HG03108 (cell line): ENCODE measurements around the gene ZFYVE9.
"Not testable (repeated sequence)": the region's sequence is repeated elsewhere in the genome, so short reads cannot be mapped to it uniquely, and the experiment has no call there.

Experiments used
- ATAC-seq: cut with Tn5 transposase; IDR thresholded peaks from one replicate; pipeline ENCODE4 v1.9.1; 2021; ENCODE audit warnings: moderate library complexity; ENCODE audit not compliant: unreplicated experiment

Gene ZFYVE9

DNA sequence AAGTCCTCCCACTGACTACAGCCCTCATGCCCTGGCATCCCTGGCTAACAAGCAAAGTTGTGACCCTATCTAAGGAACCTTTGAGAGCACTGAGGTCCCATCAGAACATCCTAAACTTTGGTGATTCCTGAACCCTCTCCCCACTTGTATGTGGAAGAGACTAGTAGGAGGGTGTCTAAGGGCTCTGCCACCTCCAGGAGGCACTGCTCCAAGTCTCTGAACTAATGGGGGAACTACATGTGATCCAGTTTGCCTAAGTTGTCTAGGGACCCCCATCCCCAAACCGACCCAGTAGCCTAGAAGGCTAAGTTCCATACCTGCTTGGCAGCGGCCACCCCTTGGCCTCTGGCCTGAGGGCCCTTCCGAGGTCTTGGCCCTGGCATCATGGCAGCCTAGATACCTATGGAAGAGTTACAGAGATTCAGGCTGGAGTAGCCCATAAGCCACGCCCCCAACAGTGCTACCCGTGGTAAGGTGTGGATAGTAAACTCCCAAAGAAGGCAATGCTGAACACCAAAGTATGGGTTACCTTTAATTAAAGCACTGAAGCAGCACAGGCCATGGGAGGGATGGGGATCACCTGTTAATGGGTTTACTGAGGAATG is 222.4 kb downstream of the ZFYVE9 start:
- ATAC-seq: no peak

DNA sequence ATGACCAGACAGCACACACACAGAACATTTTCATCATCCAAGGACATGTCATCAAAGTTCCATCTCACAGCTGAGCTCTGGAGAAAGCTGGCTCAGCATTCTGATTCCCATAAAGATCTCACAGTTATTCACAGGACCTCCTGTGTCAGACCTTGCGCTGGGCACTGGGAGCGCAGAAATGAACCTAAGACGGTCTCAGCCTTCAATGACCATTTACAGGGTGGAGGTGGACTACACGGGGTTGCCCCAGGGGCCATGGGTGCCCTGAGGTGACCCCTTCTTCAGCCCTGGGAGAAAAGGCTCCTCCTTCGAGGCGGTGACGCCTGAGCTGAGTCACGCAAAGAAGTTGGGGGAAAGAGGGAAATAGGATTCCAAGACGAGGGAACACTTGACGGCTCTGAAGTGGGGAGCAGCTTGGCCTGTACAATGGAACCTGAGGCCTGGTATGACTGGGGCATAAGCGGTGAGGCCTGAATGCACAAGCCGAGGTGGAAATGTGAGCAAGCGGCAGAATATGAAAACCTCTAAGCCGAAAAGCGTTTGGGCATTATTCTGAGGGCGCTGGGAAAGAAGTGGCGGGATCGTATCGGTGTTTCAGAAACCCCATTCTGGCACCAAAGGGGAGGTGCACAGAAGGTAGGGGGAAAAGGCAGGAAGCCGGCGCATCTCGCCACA is 223.3 kb downstream of the ZFYVE9 start:
- no peak for ATAC-seq

DNA sequence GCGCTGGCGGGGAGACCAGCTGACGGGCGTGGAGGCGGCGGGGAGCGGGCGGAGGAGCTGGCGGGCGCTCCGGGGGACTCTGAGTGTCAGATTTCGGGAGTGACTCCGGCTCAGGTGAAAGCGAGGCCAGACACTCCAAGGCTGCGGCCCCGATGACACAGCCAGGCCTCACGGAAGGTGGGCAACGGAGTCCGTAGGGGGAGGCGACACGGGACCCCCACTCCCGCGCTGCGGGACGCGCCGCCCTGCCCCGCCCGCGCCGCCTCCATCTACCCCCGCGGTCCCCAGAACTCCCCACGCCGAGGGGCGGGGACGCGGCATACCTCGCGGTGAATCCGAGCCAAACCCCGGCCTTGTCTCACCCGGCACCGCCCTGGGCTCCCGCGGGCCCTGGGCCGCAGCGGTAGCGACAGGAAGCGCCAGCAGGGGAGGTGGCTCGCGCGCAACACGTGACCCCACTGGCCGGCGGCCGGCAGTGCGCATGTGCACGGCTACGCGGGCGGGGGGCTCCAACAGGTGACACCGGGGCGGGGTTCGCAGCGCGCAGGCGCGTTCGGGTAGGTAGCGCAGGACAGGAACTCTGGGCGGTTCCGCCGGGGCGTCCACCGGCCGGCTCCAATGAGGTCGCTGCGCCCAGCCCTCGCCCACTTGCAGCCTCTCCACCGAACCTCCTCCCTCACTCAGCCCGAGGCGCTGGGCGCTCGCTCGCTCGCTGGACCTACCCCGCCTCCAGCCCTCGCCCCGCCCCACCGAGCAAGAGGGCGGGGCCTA is 224.0 kb downstream of the ZFYVE9 start, which contains the start of gene CC2D1B:
Gene CC2D1B (minus strand): TSS at position 460 of the 771 bp plus-strand sequence. CDS start 1,585 bp downstream, outside the sequence.
- ATAC-seq: peak; percentile 90

DNA sequence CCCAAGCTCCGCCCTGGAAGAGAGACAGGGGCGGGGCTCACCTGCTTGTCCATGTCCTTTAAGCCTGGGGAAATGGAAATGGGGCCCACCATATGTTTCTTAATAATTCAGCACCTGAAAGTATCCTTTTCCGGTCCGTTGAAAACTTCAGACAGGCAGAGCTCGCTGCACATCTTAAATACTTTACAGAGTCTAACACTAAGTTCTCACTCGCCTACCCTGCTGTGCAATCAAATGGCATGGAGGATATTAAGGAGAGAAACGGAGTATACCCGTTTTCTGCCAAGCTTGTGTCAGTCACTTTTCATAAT is 224.6 kb downstream of the ZFYVE9 start:
- ATAC-seq: no peak

DNA sequence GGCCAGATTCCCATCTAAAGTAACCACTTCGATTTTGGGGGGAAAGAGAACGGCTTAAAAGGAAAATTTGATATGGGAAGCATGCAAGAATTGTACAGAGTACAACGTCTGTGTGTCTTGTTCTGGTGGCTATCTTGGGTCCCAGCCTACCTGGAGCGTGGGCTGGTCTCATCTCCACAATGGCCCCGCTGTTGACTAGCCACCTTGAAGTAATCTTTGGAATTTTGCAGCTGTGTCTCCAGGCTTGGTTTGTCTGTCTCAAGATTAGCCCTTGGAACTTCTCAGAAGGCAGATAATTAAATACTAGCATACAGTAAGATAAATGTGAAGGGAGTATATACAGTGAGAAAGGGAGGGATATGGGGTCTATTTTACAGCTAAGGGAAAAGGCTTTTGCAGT is 225.4 kb downstream of the ZFYVE9 start:
- ATAC-seq: no peak

DNA sequence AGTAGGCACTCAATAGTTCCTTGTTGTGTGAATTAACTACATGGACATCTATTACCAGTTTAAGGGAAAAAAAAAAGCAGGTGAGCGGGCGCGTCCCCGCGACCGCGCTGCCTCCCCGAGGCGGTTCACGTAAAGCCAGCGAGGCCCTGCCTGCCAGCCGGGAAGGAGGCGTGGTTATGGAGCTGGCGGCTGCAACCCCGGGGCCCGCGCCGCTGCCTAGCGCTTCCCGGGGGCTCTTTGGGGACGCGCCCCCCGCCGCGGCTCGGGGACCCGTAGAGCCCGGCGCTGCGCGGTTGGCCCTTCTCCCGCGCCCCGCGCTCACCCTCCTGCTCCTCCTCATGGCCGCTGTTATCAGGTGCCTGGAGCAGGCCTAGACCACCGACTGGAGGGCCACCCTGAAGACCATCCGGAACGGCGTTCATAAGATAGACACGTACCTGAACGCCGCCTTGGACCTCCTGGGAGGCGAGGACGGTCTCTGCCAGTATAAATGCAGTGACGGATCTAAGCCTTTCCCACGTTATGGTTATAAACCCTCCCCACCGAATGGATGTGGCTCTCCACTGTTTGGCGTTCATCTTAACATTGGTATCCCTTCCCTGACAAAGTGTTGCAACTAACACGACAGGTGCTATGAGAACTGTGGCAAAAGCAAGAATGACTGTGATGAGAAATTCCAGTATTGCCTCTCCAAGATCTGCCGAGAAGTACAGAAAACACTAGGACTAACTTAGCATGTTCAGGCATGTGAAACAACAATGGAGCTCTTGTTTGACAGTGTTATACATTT is 226.7 kb downstream of the ZFYVE9 start:
- peak; percentile 20 for ATAC-seq

DNA sequence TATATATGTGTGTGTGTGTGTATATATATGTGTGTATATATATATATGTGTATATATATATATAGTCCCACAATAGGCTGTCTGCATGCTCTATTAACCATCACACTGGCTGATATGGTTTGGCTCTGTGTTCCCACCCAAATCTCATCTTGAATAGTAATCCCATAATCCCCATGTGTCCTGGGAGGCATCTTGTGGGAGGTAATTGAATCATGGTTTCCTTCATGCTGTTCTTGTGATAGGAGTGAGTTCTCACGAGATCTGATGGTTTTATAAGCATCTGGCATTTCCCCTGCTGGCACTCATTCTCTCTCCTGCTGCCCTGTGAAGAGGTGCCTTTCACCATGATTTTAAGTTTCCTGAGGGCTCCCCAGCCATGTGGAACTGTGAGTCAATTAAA is 228.0 kb downstream of the ZFYVE9 start:
- ATAC-seq: not testable (repeated sequence)

DNA sequence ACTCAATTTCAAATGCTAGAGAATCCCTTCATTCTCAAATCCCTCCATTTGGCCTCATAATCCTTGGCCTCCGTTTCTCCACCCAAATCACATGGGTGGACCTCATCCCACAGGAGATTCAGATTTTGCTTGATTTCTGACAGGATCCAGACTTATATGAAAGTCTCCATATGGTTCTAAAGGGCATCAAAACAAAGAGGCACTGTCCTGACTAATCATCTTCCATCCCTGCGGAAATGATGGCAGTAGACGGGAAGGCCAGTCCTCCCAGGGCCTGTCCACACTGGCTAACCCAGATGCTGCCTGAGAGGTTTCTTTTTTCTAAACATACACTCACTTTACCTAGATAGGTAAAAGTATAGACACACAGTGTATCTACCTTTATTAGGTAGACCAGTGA is 243.5 kb downstream of the ZFYVE9 start:
- no peak for ATAC-seq

DNA sequence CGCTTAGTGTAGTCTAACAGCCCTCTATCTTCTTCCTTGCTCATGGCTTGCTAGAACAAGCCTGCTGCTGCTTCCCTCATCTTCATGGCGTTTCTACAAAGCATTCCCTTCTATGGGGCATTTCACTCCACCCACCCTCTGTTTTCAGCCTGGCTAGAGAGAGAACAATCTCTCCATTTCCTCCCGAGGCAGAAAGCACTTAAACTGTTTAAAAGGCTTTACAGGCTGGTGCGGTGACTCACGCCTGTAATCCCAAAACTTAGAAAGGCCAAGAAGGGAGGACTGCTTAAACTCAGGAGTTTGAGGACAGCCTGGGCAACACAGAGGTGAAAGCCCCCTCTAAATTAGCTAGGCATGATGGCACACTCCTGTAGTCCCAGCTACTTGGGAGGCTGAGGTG is 244.6 kb downstream of the ZFYVE9 start:
- ATAC-seq: no peak

DNA sequence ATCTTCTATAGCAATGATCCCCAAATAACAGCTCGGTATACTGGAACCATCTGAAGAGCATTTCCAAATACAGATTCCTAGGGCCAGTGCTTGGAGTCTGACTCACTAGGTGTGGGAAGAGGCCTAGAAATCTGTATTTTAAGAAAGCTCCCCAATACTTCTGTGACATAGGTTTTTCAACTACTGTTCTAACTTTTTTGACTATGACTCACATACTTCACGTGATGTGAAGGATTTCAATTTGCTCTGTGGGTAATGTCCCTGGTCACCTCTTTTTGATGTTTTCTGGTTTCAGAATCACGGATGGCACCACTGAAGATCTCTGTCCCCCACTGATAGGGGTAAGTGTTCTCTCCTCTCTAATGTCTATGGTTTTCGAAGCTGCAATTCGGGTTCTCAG is 251.3 kb downstream of the ZFYVE9 start:
- ATAC-seq: no peak
